Hypothalamus (tissue), 51 donors: ENCODE data around the gene LCP1.
A peak's percentile ranks its signal among the peaks of the same experiment; 100 is the strongest.

Source experiments
- DNase-seq, 51 donors: peaks; one replicate each; lab custom pipeline; 2025; lab: John Stamatoyannopoulos, UW

LCP1 gene

DNA sequence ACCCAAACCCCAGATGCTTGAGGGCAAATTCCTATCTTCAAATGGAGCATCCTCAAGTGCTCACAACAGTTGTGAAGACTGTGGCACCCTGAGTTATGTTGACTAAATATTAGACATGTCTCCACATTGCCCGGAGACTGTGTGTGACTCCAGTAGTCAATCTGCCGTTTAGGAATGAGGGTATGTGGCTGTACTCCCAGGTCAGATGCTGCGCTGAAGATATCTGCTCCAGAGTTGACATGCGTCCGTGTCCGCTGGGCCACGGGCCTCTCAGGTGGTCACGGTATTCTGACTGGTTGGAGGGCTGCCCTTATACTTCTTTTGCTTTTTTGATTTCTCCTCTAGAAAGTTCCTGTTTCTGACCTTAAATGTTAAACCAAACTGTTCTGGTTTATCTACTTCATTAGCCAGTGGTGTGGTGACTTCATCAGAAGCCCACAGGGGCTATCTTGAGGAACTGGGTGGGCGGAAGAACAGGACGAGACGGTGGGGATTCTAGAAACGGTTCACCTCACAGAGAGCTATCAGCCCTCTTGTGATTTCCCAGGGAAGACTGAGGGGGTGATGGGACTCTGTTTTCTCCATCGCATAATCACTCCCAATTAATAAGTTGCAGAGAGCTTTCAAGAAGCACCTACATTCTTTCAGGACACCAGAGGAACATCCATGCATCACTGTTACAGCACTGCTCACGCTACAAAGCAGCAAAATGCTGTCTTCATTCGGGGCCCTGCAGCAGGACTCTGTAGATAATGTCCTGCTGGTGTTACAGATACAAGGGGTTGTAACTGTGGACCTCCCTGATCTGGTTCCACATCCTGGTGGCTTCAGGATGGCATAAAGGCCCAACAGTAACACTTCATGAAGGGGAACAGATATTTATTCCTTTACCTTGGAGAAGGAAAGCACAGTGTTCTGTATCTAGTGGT is 1.3 kb upstream of the LCP1 start:
- DNase-seq: no peak

DNA sequence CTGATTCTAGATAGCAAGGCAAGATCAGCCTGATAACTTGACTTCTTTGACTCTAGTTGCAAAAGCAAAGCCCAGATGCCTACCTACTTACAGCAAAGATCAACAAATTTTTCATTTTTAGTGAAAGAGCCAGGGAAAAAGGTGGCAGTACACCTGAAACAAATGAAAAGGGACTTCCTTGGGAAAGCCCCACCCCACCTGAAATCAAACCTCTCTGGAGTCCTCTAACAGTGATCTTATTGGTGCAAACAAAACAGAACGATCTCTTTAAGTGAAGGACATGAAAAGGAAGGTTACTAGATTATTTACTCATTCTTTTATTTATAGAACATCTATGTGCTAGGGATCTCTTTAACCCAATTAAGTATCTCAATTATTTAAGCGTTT is 507 bp upstream of the LCP1 start:
- no peak for DNase-seq

DNA sequence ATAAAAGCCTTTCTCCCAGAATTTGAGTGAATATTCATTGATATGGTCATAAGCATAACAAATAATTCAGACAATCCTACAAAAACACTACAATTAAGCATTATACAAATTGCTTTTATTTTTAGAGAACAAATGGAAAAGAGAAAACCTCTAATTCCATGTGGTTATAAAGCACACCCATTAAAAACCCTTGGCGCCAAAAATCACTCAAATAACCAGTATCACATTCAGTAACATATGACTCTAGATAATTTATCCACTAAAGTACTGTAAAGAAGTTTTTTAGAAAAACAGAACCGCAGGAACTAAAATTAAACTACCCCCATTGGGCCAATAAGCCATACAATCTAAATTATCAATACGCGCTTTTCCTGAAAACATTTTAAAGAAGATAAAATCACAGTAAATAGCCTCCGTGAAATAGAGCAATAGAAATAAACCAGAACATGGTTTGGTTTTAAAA is 569 bp downstream of the LCP1 start:
- DNase-seq: no peak

- DNase-seq: no peak
These were observed 1.8 kb downstream of the LCP1 start for GRCh38 chr13:46179969-46180763.

GRCh38 chr13:46179491-46179908 is 2.5 kb downstream of the LCP1 start:
- DNase-seq: peak in 3 of 51 donors; percentile 4 to 17 (median 7)

- no peak for DNase-seq
These were observed 3.2 kb downstream of the LCP1 start for GRCh38 chr13:46178821-46179220.

GRCh38 chr13:46178143-46178542 is 3.8 kb downstream of the LCP1 start:
- DNase-seq: peak in 1 of 51 donors; percentile 9

GRCh38 chr13:46176756-46177155 is 5.2 kb downstream of the LCP1 start:
- DNase-seq: peak in 1 of 51 donors; percentile 6

- no peak for DNase-seq
These were observed 8.3 kb downstream of the LCP1 start for GRCh38 chr13:46173656-46174055.

GRCh38 chr13:46172531-46172991 is 9.4 kb downstream of the LCP1 start:
- peak in 1 of 51 donors; percentile 2 for DNase-seq

GRCh38 chr13:46171739-46172138 is 10.2 kb downstream of the LCP1 start:
- DNase-seq: no peak

DNA sequence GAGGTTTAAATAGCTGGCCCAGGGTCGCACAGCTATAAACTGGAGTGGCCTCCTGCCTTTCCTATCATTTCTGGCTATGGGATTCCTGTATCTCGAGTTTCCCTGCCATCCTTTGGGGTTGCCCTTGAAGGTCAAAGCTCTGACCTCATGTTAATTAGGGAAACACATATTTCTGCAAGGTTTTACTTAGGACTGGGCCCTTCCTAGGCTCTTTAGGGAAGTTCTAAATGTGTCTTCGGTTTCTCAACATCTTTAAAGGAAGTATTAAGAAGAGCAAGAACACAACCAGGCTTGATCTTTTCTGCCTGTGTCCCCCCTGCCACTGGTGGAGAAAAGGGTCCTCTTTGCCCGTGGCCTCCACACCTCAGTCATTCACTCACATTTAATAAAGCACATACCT is 10.8 kb downstream of the LCP1 start:
- DNase-seq: no peak

GRCh38 chr13:46170687-46171086 is 11.3 kb downstream of the LCP1 start:
- no peak for DNase-seq

DNA sequence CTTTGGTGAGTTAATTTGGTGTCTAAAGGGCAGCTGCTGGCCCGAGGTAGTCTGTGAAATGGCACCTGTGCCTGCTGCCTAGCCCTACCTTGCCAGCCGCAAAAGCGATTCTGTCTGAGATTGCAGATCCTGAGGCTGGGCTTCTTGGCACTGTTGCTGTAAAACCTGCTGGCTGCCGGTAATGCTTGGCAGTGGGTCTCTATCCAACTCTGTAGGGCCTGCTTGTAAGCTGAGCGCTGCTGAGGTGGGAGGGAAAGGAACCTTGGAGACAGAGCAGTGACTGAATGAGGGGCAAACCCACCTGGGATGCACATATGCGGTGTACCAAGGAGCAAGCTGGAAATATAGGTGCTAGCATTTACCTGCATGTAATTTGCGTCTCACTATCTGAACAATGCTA is 11.7 kb downstream of the LCP1 start:
- no peak for DNase-seq

DNA sequence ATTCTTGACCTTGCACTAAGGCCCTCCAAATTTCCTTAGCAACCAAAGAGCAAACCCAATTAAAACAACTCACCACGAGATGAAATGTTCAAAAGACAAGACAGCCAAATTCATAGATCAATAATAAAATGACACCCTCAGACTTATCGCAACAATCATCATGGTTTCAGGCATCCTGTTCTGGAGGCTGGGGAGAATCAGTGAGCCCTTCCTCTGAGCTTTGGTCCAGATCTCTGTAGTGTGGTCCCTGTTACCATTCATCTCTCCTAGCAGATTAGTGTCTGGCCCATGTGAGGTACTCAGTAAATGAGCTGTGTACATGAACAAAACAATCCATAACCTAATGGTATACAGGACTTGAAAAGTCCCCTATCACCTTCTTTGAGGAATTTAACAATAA is 12.2 kb downstream of the LCP1 start:
- DNase-seq: no peak

DNA sequence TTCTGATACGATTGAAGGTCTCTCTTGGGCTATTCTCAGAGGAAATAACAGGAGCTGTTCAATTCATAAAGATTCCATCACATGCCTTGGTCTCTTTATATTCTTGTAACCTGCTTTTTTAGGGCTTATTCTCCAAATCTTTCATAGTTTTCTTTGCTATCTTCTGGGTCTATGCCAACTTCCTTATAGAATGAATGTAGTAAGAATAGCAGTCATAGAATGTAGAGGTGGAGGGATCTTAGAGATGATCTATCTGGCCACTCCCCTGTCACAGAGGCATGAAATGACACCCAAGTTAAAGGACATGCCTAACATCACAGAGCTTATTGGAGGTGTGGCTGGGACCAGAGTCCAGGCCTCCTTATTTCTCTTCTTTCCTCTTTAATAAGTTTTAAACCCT is 13.2 kb downstream of the LCP1 start:
- no peak for DNase-seq

DNA sequence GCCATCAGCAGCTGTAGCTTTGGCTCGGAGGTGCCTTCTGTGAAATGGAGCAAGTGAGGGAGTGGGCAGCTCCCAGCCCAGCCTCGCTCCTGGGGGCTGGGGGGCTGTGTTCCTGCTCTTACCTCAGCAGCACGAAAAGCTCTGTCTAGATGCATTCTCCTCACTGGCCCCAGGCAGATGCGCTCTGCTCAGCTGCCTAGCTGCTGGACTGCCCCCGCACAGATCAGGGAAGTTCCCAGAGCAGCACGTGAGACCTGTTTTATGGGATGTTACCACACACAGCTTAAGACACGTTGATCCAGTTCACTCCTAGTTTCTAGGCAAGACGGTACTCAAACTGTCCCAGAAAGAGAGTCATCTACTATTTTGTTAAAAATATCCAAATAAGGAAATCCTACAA is 13.6 kb downstream of the LCP1 start:
- DNase-seq: no peak

DNA sequence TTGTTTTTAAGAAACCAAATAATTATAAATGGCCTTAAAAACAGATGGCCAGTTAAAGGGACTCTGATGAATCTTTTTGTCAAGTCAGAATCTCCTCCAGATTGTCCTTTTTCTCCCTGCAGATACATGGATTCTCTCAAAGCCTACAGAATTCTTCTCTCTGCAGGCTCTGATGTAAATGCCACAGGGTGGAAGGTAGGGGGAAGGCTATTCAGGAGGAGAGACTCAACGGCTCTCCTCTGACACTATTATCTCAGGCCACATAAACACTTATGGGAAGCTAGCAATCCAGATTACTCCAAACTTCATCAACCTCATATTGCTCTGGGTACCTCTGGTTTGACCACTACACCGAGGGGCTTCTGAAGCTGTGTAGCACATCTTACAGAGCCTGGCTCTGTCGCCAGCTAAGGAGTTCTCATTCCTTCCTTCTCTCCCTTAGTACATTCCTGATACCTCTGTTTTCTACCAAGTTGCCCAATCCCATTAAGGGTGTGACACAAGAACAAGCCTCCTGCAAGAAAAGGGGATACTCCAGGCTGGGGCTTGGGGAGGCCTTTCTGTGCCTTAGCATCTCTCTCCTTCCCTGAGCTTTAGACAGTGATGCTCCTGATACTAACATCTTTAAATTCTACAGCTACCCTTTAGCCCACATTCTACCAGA is 14.9 kb downstream of the LCP1 start:
- DNase-seq: no peak

- DNase-seq: no peak
These were observed 15.8 kb downstream of the LCP1 start for GRCh38 chr13:46166224-46166584.

DNA sequence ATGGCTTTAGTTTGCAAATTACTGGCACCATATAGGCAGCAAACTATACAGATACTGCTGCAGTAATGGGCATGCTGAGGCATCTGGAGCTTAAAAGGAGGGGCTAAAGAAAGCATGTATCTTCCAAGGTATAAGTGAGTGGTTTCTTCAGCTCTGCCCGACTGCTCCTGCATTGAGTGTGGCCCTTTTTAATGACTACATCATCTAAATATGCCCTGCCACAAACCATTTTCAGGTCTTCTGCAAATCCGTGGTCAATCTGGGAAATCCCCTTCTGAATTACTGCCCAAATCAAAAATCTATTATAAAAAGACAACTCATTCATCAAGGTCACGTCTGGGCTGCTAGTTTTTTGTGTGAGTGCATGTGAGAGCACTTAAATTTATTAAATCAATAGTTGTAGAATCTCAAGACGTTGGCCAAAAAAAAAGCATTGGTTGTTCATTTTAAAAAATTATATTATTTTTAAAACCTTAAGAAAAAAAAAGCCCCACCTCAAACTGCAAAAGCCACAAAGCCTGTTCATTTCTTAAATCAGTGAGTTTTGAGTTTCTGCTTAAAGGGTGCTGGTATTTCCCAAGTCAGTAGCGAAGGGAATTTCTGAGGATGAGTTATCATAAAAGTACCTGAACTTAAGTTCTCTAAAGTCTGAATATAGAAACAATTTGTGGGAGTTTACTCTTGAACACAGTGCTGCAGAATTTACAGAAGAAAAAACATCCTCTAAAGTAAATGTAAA is 16.3 kb downstream of the LCP1 start:
- no peak for DNase-seq
